ENCODE results near the gene FLNB. TPM values are rescaled to one million over a fixed set of nuclear protein-coding genes. Genes with fewer than 3 reads are reported as not detected.

FLNB gene
- total and polyA plus RNA-seq, 10 of the 15 experiments (the other 5 are each of a cell fraction or from before 2014, with no cell fraction given): 13.6 to 51.8 (median 26.4) TPM

DNA sequence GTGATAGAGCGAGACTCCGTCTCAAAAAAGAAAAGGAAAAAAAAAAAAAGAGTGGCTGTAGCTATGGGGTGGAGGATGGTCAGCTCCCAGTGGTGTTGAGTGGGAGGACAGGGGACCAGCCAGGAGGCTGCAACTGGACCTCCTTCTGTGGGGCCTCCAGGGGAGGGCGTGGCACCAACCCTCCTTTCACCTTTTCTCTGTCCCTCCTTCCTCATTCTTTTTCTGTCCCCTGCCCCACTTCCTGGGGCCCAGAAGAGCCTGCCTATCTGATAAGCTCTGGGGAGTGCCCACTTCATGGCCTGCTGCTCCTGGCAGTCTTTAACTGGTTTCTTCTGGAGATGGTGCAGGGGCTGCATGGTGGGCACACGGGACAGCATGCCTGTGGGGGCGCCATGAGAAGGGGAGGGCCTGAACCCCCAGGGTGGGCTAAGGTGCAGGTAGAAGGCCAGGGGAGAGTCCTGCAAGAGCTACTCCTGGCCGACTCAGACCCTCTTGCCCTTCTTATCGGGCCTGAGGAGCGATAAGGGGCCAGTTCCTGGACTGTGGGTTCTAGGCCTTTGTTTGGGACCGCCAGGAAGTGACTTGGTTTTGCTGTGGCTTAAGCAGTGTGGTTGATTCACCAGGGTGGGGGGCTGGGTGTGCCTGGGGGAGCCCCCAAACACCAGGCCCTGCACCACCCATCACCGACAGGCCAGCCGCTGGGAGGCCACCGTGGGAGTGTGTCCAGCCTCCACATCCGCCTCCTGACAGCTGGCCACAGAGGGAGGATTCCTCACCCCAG, 49.4 kb upstream of the FLNB start:
- intact Hi-C loops (cut with micrococcal nuclease; ENCODE audit: unreplicated experiment) (no loop called here), in situ Hi-C loops (cut with MboI) (no loop called here)
- peak overlapping the region; percentile 49; the same call in 1 of the 2 replicates for H2AFZ ChIP-seq (ENCODE audit: control insufficient read depth, low read depth, low read length)
- peak overlapping the region; percentile 34 for H3K4me2 ChIP-seq (ENCODE audit: control insufficient read depth, insufficient read depth)
- H3K36me3 ChIP-seq (ENCODE audit: control insufficient read depth in 2 of 2, insufficient read depth in 2 of 2, low read length in 1 of 2): no peaks in the 10 kb centered on the region
- RAD21 ChIA-PET (ENCODE audit: unreplicated experiment): interaction anchor here (0.7 kb wide), 1 partner anchor 614 kb away, joined by 4 read pairs; no protein-coding TSS in a partner anchor
- no peaks in the 10 kb centered on the region for H3K79me2 ChIP-seq (ENCODE audit: control insufficient read depth, insufficient read depth, low read length)
- 72% methylated on average over 13 of the region's 13 CpGs for WGBS (ENCODE audit: insufficient coverage, insufficient replicate concordance, low lambda C conversion rate, missing lambda C conversion rate)
- H3K27ac ChIP-seq (ENCODE audit: control insufficient read depth, insufficient read depth): no peak overlapping the region
- POLR2A ChIA-PET: interaction anchor here (1.1 kb wide), 1 partner anchor 64 kb away, joined by 3 read pairs; no protein-coding TSS in a partner anchor
- no peak overlapping the region for H3K9ac ChIP-seq (ENCODE audit: control insufficient read depth, insufficient read depth, low read length)
- H3K27me3 ChIP-seq (replicated peaks in 1 of 2; ENCODE audit: control insufficient read depth in 2 of 2, insufficient read depth in 2 of 2, low read length in 1 of 2): no peaks in the 10 kb centered on the region
- FAIRE-seq (no peak), ATAC-seq (peak; percentile 44), DNase-seq (ENCODE audit: low read depth, low spot score) (no peak)
- no TSS peak for BruUV-seq (replicated peaks)
- TF ChIP-seq RUNX3 (IDR thresholded peaks at IDR 0.05; ENCODE audit: low read length): peak; percentile 52
- no peak for TF ChIP-seq CHD1 (IDR thresholded peaks at IDR 0.05; ENCODE audit: low read depth, low read length)
- no peaks in the 10 kb centered on the region for H4K20me1 ChIP-seq (ENCODE audit: control insufficient read depth, insufficient read depth)
- SMC1A ChIA-PET (ENCODE audit: uncharacterized antibody, unreplicated experiment): interaction anchor here (1.1 to 1.4 kb wide), 3 partner anchors 10 to 158 kb away, joined by 3 read pairs; no protein-coding TSS in a partner anchor
- H3K4me3 ChIP-seq: no peak overlapping the region
- H3K9me3 ChIP-seq (replicated peaks; ENCODE audit: control insufficient read depth, insufficient read depth, low read length): no peaks in the 10 kb centered on the region; the same call in 2 of the 3 replicates
- CTCF ChIA-PET: interaction anchor here (1.4 to 5.7 kb wide), 3 partner anchors 208 to 561 kb away, joined by 3 to 21 read pairs (median 6); no protein-coding TSS in a partner anchor
- H3K4me1 ChIP-seq (ENCODE audit: control insufficient read depth, insufficient read depth, low read length): peaks cover 14% of the 10 kb centered on the region

DNA sequence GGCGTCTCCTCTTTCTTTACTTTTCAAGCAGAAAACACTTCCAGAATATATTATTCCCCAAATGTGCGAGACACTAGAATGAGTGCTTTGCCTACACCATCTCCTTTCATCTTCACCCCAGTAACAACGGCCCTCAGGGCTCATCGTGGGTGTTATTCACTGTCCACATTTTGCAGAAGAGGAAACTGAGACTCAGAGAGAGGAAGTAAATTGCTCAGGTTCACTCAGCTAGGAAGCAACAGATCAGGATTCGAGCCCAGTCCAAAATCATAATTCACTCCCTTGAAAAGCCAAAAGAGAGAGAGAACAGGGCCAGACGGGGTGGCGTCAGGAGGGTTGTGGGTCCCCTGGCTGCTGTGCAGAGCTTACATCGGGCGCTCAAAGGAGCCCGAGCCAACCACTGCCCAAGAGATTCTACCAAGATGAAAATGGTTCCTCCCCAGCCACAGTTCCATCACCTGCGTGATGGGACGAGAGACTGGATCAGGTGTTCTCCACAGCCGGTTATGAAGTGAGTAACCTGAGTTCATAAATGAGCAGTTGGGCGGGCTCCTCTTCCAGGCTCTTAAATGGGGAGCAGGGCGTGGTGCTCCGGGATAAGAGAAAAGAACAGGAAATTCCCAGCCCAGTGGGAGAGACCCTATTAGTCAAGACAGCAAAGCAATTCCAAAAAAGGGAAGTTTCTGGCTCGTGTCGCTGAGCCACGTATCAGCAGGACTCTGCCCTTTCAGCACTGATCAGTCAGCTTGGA, 48.6 kb upstream of the FLNB start:
- Histone ChIP-seq H3K36me3 (ENCODE audit: control insufficient read depth in 2 of 2, insufficient read depth in 2 of 2, low read length in 1 of 2) (no peaks in the 10 kb centered on the region), H3K9ac (ENCODE audit: control insufficient read depth, insufficient read depth, low read length) (no peak overlapping the region), H4K20me1 (ENCODE audit: control insufficient read depth, insufficient read depth) (no peaks in the 10 kb centered on the region), H3K27ac (ENCODE audit: control insufficient read depth, insufficient read depth) (no peak overlapping the region), H3K4me2 (ENCODE audit: control insufficient read depth, insufficient read depth) (peak overlapping the region; percentile 34), H2AFZ (ENCODE audit: control insufficient read depth, low read depth, low read length) (peak overlapping the region; percentile 49), H3K79me2 (ENCODE audit: control insufficient read depth, insufficient read depth, low read length) (no peaks in the 10 kb centered on the region), H3K9me3 (replicated peaks; ENCODE audit: control insufficient read depth, insufficient read depth, low read length) (no peaks in the 10 kb centered on the region; the same call in 2 of the 3 replicates), H3K4me3 (no peak overlapping the region), H3K4me1 (ENCODE audit: control insufficient read depth, insufficient read depth, low read length) (peaks cover 14% of the 10 kb centered on the region), H3K27me3 (replicated peaks in 1 of 2; ENCODE audit: control insufficient read depth in 2 of 2, insufficient read depth in 2 of 2, low read length in 1 of 2) (no peaks in the 10 kb centered on the region)
- FAIRE-seq: no peak
- WGBS (ENCODE audit: insufficient coverage, insufficient replicate concordance, low lambda C conversion rate, missing lambda C conversion rate): 23% methylated on average over 19 of the region's 19 CpGs
- ChIA-PET CTCF (interaction anchor here (1.4 to 5.7 kb wide), 3 partner anchors 208 to 562 kb away, joined by 3 to 21 read pairs (median 6); no protein-coding TSS in a partner anchor), POLR2A (interaction anchor here (0.6 to 1.1 kb wide), 2 partner anchors 45 to 63 kb away, joined by 3 to 4 read pairs; no protein-coding TSS in a partner anchor), SMC1A (ENCODE audit: uncharacterized antibody, unreplicated experiment) (interaction anchor here (0.9 to 1.5 kb wide), 4 partner anchors 9 to 207 kb away, joined by 3 to 4 read pairs (median 3); no protein-coding TSS in a partner anchor), RAD21 (ENCODE audit: unreplicated experiment) (interaction anchor here (1.2 kb wide), 1 partner anchor 39 kb away, joined by 3 read pairs; no protein-coding TSS in a partner anchor)
- BruUV-seq (replicated peaks): no TSS peak
- TF ChIP-seq NFYA (IDR thresholded peaks at IDR 0.05; ENCODE audit: borderline replicate concordance, low read depth, low read length): no peak
- TF ChIP-seq SPI1 (IDR thresholded peaks at IDR 0.05; ENCODE audit: borderline replicate concordance, insufficient read depth, low read depth, low read length): peak; percentile 52; the same call in 1 of the 2 replicates
- in situ Hi-C loops (cut with MboI): no loop called here
- DNase-seq (ENCODE audit: low read depth, low spot score): no peak
- intact Hi-C loops (cut with micrococcal nuclease; ENCODE audit: unreplicated experiment): loop anchor here (5.0 kb wide), 1 partner anchor 218 kb away; no protein-coding TSS in a partner anchor
- peak; percentile 24 for ATAC-seq

Data from GM12878 (cell line).